ENCODE results near the gene CTSZ. TPM values are rescaled to one million over a fixed set of nuclear protein-coding genes. Genes with fewer than 3 reads are reported as not detected.

CTSZ gene
- total and polyA plus RNA-seq, 10 of the 15 experiments (the other 5 are each of a cell fraction or from before 2014, with no cell fraction given), result 6.0 to 301 (median 154) TPM

- TF ChIP-seq PRDM15 (CRISPR knock-in tag; IDR thresholded peaks at IDR 0.05), result no peak
- no peak for TF ChIP-seq HDGF (IDR thresholded peaks at IDR 0.05)
- no peak for TF ChIP-seq PKNOX1 (IDR thresholded peaks at IDR 0.05)
Measured at GRCh38 chr20:58986286-58986967, 20.6 kb downstream of the CTSZ start (continued).

- FAIRE-seq (no peak), DNase-seq (ENCODE audit: low read depth, low spot score) (no peak), ATAC-seq (no peak)
- Histone ChIP-seq H3K27me3 (replicated peaks in 1 of 2; ENCODE audit: control insufficient read depth in 2 of 2, insufficient read depth in 2 of 2, low read length in 1 of 2) (no peaks in the 10 kb centered on the region), H2AFZ (ENCODE audit: control insufficient read depth, low read depth, low read length) (no peak overlapping the region), H3K4me3 (no peak overlapping the region), H3K4me2 (ENCODE audit: control insufficient read depth, insufficient read depth) (no peak overlapping the region), H4K20me1 (ENCODE audit: control insufficient read depth, insufficient read depth) (no peaks in the 10 kb centered on the region), H3K9me3 (replicated peaks; ENCODE audit: control insufficient read depth, insufficient read depth, low read length) (no peaks in the 10 kb centered on the region), H3K27ac (ENCODE audit: control insufficient read depth, insufficient read depth) (no peak overlapping the region), H3K79me2 (ENCODE audit: control insufficient read depth, insufficient read depth, low read length) (peaks cover 49% of the 10 kb centered on the region), H3K36me3 (ENCODE audit: control insufficient read depth in 2 of 2, insufficient read depth in 2 of 2, low read length in 1 of 2) (peaks cover 17 to 26% of the 10 kb centered on the region in 2 experiments), H3K9ac (ENCODE audit: control insufficient read depth, insufficient read depth, low read length) (no peak overlapping the region), H3K4me1 (ENCODE audit: control insufficient read depth, insufficient read depth, low read length) (peaks cover 10% of the 10 kb centered on the region)
- RAD21 ChIA-PET (ENCODE audit: unreplicated experiment), result no interaction called here
- in situ Hi-C loops (cut with MboI), result no loop called here
- POLR2A ChIA-PET, result no interaction called here
- TF ChIP-seq BACH1 (IDR thresholded peaks at IDR 0.05; ENCODE audit: borderline replicate concordance) (no peak), BCLAF1 (IDR thresholded peaks at IDR 0.05) (no peak), ZBTB11 (CRISPR knock-in tag; IDR thresholded peaks at IDR 0.05) (no peak), POLR2A (IDR thresholded peaks at IDR 0.05; ENCODE audit: low read depth, low read length) (no peak)
- CTCF ChIA-PET, result no interaction called here
- SMC1A ChIA-PET (ENCODE audit: uncharacterized antibody, unreplicated experiment), result interaction anchor here (1.0 to 1.4 kb wide), 3 partner anchors 21 to 78 kb away, joined by 3 to 8 read pairs (median 4); no protein-coding TSS in a partner anchor
- BruUV-seq (replicated peaks), result no TSS peak
- WGBS (ENCODE audit: insufficient coverage, insufficient replicate concordance, low lambda C conversion rate, missing lambda C conversion rate), result 95% methylated on average over 5 of the region's 5 CpGs
- intact Hi-C loops (cut with micrococcal nuclease; ENCODE audit: unreplicated experiment), result loop anchor here (2.0 to 10.0 kb wide), 3 partner anchors 19 to 331 kb away; partner anchors contain the start of genes ATP5F1E and STX16
Measured at GRCh38 chr20:58985656-58986055, 21.4 kb downstream of the CTSZ start.

Data from GM12878 (cell line).